NCI-H2107 (cell line): ENCODE results near the gene FAM234B.
"Not testable (repeated sequence)": the region's sequence is repeated elsewhere in the genome, so short reads cannot be mapped to it uniquely, and the experiment has no call there.

ENCODE experiments used
- DNase-seq: peaks from one replicate; lab custom pipeline; 2025; lab: John Stamatoyannopoulos, UW

FAM234B gene

GRCh38 chr12:13023811-13024530 lies 20.2 kb upstream of the FAM234B start:
- no peak for DNase-seq

DNA sequence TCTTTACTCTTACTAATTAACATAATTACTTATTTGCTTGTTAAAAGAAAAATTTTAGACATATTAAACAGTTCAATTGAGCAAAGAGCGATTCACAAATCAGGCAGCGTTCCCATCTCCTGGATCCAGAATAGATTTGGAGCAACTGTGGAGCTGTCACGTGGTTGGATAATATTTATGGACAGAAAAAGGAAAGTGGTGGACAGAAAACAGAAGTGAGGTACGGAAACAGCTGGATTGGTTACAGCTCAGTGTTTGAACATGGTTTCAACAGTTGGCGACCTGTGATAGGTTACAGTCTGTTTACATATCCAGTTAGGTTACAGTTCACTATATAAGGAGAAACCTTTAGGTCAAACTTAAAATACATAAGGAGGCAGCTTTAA lies 19.7 kb upstream of the FAM234B start:
- DNase-seq: no peak

DNA sequence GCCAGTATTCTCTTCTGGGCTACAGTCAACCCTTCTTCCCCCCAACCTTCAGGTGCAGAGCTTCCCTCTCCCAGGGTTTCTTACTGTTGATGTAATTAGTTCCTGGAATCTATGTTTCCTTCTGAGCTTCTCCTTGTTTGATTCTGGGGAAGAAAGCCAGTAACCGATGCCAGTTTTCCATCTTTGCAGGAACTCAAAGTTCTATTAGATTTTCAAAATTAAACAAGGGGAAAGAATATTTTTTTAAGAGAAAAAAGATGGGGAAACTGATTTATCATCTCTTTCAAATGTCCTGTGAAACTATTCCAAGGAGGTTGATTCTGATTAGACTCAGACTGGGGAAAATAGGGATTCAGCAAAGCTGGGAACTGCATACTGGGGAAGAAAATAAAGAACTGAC lies 17.9 kb upstream of the FAM234B start:
- DNase-seq: no peak

DNA sequence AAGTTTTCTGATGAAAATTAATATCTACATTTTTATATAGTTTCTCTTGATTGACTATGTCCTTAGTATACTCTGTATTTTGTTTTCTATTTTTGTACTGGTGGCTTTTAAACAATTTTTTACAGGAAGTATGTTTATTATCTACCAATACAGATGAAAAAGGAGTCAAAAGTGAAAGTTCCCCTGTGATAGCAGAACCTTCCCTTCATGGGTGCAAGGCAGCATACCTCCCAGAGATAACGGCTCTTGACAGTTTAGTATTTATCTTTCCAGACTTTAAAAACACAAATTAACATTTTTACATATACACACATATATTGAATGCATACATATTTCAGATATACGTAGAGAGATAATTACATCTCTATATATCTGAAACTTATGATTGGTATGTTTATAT lies 17.1 kb upstream of the FAM234B start:
- no peak for DNase-seq

GRCh38 chr12:13027508-13027907 lies 16.7 kb upstream of the FAM234B start:
- DNase-seq: no peak

DNA sequence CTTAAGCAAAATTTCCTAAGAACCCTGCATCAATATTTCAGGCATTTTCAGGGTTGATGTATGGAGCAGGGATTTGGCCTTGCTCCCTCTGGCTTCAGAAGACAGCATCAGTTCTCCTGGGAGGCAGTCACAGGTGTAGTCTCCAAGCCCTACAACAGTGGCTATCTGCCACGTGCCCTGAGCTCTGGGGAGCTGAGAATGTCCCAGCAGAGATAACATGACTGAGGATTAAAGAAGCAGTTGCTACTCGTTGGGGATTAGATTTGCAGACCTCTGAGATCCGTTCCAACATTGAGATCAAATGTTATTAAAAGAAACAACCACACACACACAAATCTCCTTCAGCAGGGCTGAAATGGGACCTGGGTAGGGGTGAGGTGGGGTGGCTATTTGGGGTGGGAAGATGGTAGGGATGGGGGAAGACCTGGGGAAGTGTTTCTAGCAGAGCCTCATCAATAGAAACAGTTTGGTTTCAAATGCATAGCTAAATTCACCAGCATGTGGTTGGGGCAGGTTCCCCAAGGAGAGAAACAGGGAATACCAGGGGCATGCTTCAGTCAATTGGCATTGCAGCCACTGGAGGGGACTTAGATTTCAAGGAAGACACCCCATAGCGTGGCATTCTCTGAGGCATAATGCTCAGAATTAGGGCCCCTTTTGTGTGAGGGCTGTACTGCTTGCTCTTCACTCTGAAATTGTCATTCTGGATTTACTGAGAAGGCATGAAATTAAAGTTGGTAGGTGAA lies 15.2 kb upstream of the FAM234B start:
- no peak for DNase-seq

- no peak for DNase-seq
These were observed 13.5 kb upstream of the FAM234B start for GRCh38 chr12:13030541-13031291.

DNA sequence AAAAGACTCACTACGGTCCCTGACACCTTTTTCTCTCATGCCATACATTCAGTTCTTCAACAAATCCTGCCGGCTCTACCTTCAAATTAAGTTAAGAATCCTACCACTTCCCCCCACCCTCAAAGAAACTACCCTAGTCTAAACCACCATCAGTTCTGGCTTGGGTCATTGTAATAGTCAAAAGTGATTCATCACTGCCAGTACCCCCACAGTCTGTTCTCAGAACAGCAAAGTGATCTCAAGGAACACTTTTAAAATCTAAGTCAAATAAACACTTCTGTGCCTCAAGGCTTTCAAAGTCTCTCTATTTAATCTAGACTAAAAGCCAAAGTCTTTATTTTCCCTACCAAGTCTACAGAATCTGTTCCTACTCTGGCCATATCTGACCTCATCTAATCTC lies 12.0 kb upstream of the FAM234B start:
- no peak for DNase-seq

- no peak for DNase-seq
These were observed 10.7 kb upstream of the FAM234B start for GRCh38 chr12:13033476-13033875.

DNA sequence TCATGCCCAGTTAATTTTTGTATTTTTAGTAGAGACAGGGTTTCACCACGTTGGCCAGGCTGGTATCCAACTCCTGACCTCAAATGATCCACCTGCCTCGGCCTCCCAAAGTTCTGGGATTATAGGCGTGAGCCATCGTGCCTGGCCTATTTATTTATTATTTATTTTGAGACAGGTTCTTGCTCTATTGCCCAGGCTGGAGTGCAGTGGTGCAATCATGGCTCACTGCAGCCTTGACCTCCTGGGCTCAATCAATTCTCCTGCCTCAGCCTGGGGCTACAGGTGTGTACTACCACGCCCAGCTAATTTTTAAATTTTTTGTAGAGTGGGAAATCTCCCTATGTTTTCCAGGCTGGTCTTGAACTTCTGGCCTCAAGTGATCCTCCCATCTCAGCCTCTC lies 8.8 kb upstream of the FAM234B start:
- DNase-seq: not testable (repeated sequence)

DNA sequence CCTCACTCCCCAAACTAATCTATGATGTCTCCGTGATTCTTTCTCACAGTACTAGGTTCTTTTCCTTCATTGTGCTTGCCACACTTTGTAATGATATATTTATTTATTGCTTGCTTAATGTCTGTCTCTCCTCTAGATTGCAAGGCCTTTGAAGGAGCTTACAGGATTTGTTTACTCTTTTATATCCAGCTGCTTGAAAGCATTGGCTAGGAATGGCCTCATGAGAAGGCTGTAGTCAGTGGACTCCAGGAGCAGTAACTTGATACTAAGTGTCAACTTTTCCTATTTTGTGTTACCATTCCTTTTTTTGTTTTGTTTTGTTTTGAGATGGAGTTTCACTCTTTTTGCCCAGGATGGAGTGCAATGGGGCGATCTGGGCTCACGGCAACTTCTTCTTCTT lies 7.3 kb upstream of the FAM234B start:
- no peak for DNase-seq

- no peak for DNase-seq
These were observed 5.6 kb upstream of the FAM234B start for GRCh38 chr12:13038491-13039161.

DNA sequence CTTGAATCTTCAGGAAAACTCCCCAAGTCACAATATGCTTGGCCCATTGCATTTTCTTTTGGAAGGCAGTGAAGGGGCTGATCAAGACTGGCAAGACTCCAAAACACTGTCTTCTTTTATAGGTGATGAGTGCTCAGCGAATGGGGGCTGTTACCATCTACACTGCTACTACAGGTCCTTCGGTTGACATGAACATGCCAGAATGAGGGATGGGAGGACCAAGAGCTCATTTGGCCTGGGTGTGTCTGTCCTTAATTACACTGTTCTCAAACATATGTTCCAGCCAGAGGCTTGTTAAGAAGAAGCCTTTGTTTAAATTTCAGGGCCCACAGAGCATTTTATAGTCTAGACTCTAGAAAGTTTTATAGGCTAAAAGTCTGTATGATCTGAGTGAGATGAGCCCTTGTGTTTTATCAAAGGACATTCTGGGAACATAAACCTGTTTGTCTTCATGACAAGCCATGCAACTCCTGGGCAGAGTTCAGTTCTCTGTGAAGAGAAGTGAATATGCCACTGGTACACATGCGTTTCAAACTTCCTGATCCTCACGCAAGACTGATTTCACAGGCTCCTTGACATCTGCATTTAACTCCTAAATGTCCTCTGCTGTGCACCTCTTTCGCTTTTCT lies 4.7 kb upstream of the FAM234B start:
- DNase-seq: no peak

- DNase-seq: no peak
These were observed 3.0 kb upstream of the FAM234B start for GRCh38 chr12:13041224-13041623.

DNA sequence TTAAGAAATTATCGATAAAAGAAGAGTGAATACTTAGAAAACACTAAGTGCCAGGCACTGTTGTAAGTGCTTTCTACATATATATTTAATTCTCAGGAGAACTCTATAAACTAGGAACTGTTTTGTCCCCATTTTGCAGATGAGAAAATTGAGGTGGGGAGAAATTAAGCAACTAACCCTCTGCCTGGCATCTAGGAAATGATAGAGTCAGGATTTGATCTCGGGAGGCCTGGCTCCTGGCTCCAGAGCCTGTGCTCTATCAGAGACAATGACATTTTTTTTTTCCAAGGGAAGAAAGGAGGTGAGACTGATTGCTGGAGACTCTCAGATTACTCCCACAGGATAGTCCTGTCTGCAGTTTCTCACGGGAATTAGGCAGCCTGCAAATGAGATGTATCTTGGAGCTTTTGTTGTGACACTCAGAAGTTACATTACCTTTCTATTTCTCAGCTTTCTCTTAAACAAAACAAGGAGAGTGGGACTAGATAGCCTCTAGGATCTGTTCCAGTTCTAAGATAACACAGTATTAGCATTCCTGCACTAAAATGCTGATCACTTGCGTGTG lies 1.4 kb upstream of the FAM234B start:
- DNase-seq: no peak

DNA sequence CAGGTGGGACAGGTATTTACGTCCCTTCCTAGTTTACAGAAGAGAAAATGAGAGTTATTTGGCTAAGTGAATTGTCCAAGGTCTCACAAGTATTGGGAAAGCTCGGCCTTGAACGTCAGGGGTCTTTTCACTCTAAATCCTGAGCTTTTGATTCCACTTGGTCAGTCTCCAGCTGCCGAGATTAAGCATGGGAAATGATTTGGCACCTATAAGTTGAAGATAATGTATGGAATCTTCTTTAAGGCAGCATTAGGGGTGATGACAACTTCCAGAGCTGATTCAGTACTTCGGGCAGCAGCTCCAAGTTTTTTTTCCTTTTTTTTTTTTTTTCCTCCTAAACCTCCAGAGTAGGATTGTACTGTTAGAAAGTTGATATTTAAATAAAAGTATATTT lies 722 bp downstream of the FAM234B start:
- no peak for DNase-seq

DNA sequence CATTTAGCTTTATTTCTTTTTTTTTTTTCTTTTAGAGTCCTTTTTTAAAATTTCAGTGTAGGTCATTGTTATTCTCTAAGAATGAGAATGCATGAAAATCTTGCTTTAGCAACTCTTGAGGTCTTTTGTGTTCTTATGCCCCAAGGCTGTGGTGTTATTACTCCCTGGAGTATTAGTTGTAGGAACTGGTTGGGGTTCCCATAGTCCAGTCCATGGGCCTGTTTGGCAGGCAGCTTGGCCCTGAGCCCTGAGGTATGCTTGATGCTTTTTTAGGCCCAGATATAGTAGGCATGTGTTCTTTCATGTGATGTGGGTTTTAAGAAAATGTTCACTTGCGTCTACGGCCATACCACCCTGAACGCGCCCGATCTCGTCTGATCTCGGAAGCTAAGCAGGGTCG lies 1.6 kb downstream of the FAM234B start:
- no peak for DNase-seq

DNA sequence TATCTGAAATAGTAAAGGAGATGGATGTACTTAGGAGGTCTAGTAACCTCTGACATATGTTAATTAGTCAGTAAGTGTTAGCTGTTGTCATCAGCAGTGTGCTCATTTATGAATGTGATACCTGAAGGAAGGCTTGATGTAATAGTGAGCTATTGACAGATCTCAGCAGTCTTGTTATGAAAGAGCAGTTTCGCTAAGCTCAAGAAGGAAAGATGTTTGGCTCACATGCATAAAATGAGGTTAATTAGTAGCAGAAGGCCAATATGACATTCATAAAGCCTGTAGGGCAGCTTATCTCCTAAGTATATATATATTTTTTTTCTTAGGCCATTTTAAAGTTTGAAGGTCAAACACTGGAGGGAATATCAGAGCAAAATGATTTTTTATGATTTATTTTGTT lies 2.8 kb downstream of the FAM234B start:
- DNase-seq: no peak

DNA sequence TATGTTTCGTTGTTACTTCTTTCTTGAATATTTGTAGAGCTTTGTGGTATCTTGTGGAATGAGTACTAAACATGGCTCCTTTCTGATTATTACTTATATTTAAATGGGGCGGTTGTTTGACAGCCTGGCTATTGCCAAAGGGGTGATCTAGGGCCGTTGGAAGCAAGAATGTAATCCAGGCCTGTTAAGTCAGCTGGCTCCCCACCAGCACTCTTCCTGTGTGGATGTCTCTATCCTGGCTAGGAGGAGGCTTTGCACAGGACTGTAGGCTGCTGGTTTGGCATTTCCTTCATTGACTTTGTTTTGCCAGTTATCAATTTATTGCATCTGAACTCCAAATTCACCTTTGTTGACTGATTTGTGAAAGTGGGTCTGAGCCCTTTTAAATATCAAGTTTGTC lies 5.6 kb downstream of the FAM234B start:
- no peak for DNase-seq

- DNase-seq: no peak
These were observed 8.2 kb downstream of the FAM234B start for GRCh38 chr12:13052421-13052820.

DNA sequence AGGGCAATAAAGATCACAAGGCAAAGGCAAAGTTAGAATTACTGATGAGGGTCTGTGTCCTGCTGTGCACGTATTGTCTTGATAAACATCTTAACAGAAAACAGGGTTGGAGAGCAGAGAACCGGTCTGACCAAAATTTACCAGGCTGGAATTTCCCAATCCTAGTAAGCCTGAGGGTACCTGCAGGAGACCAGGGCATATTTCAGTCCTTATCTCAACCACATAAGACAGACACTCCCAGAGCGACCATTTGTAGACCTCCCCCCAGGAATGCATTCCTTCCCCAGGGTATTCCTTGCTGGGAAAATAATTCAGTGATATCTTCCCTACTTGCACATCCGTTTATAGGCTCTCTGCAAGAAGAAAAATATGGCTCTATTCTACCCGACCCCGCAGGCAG lies 9.4 kb downstream of the FAM234B start:
- DNase-seq: not testable (repeated sequence)

DNA sequence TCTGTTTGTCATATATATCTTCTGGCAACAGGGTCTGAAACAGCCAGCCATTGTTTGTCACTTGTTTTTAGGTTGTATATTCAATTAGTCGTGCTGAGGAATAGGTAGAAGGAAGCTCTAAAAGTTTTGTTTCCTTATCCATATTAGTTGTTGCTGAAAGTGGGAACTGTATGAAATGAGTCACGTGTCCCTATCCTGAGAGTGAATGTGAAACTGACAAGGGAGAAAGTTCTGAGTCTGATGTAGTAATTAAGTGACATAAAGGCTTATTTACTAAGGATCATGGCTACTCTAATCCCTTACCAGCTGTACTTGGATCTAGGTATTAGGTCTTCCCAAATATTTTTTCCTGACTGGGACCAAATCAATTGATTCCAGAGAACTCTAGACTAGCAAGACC lies 16.4 kb downstream of the FAM234B start:
- DNase-seq: no peak
